WTC11 (cell line): ENCODE measurements around the gene APOL3. TPM values are rescaled to one million over a fixed set of nuclear protein-coding genes. Genes with fewer than 3 reads are reported as not detected.
A peak's percentile ranks its signal among the peaks of the same experiment; 100 is the strongest.

Experiments used
- ATAC-seq: fragments of 200-7000 bp; cut with Tn5 transposase; 2 replicates; pipeline ENCODE4 v1.10.0; 2021; ENCODE audit warnings: mild to moderate bottlenecking, moderate library complexity
- CTCF ChIA-PET: fragments of 300-600 bp; sonication (Branson Sonifier 250); formaldehyde crosslinking; loops from one replicate; lab custom pipeline; 2021; ENCODE audit warnings: antibody characterized with exemption; lab: Charles Lee
- POLR2A ChIA-PET: fragments of 350-600 bp; sonication (Branson Sonifier 250); formaldehyde crosslinking; loops from one replicate; lab custom pipeline; 2021; ENCODE audit warnings: antibody characterized with exemption; lab: Charles Lee
- DNase-seq: peaks from one replicate; pipeline ENCODE4 v3.0.0; 2021; ENCODE audit warnings: low spot score
- H3K27ac Mint-ChIP-seq: 2 replicates; pipeline ENCODE4 v1.8.0; 2021; ENCODE audit warnings: mixed read lengths
- H3K27me3 Mint-ChIP-seq: 2 replicates; pipeline ENCODE4 v1.8.0; 2021; ENCODE audit warnings: low read depth, mild to moderate bottlenecking, moderate library complexity, mixed read lengths
- H3K36me3 Mint-ChIP-seq: 2 replicates; pipeline ENCODE4 v1.8.0; 2021; ENCODE audit warnings: mixed read lengths
- H3K4me1 Mint-ChIP-seq: 2 replicates; pipeline ENCODE4 v1.8.0; 2022; ENCODE audit warnings: mixed read lengths
- H3K4me3 Mint-ChIP-seq: 2 replicates; pipeline ENCODE4 v1.8.0; 2021; ENCODE audit warnings: mild to moderate bottlenecking, moderate library complexity, mixed read lengths
- H3K9me3 Mint-ChIP-seq: 2 replicates; pipeline ENCODE4 v1.8.0; 2021; ENCODE audit warnings: mixed read lengths
- ATF1 ChIP-seq: sonication (generic); formaldehyde crosslinking; IDR thresholded peaks from 2 replicates; pipeline ENCODE4 v1.8.1; 2023; ENCODE audit warnings: mild to moderate bottlenecking, moderate library complexity, missing genetic modification reagents
- CBFB ChIP-seq: sonication (generic); formaldehyde crosslinking; IDR thresholded peaks from 2 replicates; pipeline ENCODE4 v1.8.1; 2022; ENCODE audit warnings: mild to moderate bottlenecking, low read depth, missing genetic modification reagents
- CREB1 ChIP-seq: sonication (generic); formaldehyde crosslinking; IDR thresholded peaks from 2 replicates; pipeline ENCODE4 v1.8.0; 2023; ENCODE audit warnings: mild to moderate bottlenecking, missing genetic modification reagents
- EMX1 ChIP-seq: fragments of 250-450 bp; sonication (Bioruptor Pico); IDR thresholded peaks from 2 replicates; pipeline ENCODE4 v1.8.0; 2021; ENCODE audit warnings: mild to moderate bottlenecking
- FOXK1 ChIP-seq: sonication (generic); formaldehyde crosslinking; IDR thresholded peaks from 2 replicates; pipeline ENCODE4 v1.8.0; 2022; ENCODE audit warnings: mild to moderate bottlenecking, moderate library complexity, missing genetic modification reagents
- GTF2I ChIP-seq: fragments of 250-450 bp; sonication (Bioruptor Pico); conservative IDR thresholded peaks from 2 replicates; pipeline ENCODE4 v1.4.0; 2021; ENCODE audit warnings: mild to moderate bottlenecking
- NFYB ChIP-seq: sonication (generic); formaldehyde crosslinking; conservative IDR thresholded peaks from 2 replicates; pipeline ENCODE4 v1.8.0; 2022; ENCODE audit warnings: low read depth, missing genetic modification reagents
- NR3C1 ChIP-seq: sonication (generic); formaldehyde crosslinking; conservative IDR thresholded peaks from 2 replicates; pipeline ENCODE4 v1.8.1; 2023; ENCODE audit warnings: low read depth, mild to moderate bottlenecking, missing genetic modification reagents
- RORB ChIP-seq: fragments of 250-450 bp; sonication (Bioruptor Pico); IDR thresholded peaks from 2 replicates; pipeline ENCODE4 v1.9.0; 2021; ENCODE audit warnings: mild to moderate bottlenecking
- SMAD3 ChIP-seq: sonication (generic); formaldehyde crosslinking; IDR thresholded peaks from 2 replicates; pipeline ENCODE4 v1.8.0; 2022; ENCODE audit warnings: missing genetic modification reagents, mild to moderate bottlenecking, borderline replicate concordance
- SOX15 ChIP-seq: fragments of 250-450 bp; sonication (Bioruptor Pico); IDR thresholded peaks from 2 replicates; pipeline ENCODE4 v1.9.0; 2021; ENCODE audit warnings: mild to moderate bottlenecking
- ZBTB21 ChIP-seq: sonication (generic); formaldehyde crosslinking; IDR thresholded peaks from 2 replicates; pipeline ENCODE4 v1.8.1; 2023; ENCODE audit warnings: mild to moderate bottlenecking, missing genetic modification reagents, borderline replicate concordance
- ZNF317 ChIP-seq: sonication (generic); formaldehyde crosslinking; IDR thresholded peaks from 2 replicates; pipeline ENCODE4 v1.8.1; 2023; ENCODE audit warnings: low read depth, mild to moderate bottlenecking, moderate library complexity, missing genetic modification reagents, borderline replicate concordance
- ZNF416 ChIP-seq: fragments of 250-450 bp; sonication (Bioruptor Pico); IDR thresholded peaks from 2 replicates; pipeline ENCODE4 v1.9.0; 2021; ENCODE audit warnings: mild to moderate bottlenecking, inconsistent platforms
- total RNA-seq: library from RNA; stranded (reverse); gene quantifications from 3 replicates; pipeline ENCODE4 v1.2.3, GENCODE V29; 2021
- TF ChIP-seq, protein P1 (sequence below): sonication (generic); formaldehyde crosslinking; IDR thresholded peaks from 2 replicates; pipeline ENCODE4 v1.8.1; 2023; ENCODE audit warnings: mild to moderate bottlenecking, missing genetic modification reagents
- TF ChIP-seq, protein P2 (sequence below): sonication (generic); formaldehyde crosslinking; IDR thresholded peaks from 2 replicates; pipeline ENCODE4 v1.8.0; 2022; ENCODE audit warnings: mild to moderate bottlenecking, missing genetic modification reagents
- TF ChIP-seq, protein P3 (sequence below): fragments of 200-600 bp; IDR thresholded peaks from 2 replicates; pipeline ENCODE4 v1.8.0; 2022; ENCODE audit warnings: antibody characterized with exemption
- TF ChIP-seq, protein P4 (sequence below): fragments of 250-450 bp; sonication (Bioruptor Pico); IDR thresholded peaks from 2 replicates; pipeline ENCODE4 v1.9.0; 2021; ENCODE audit warnings: mild to moderate bottlenecking
- TF ChIP-seq, protein P5 (sequence below): sonication (generic); formaldehyde crosslinking; IDR thresholded peaks from 2 replicates; pipeline ENCODE4 v1.8.1; 2023; ENCODE audit warnings: mild to moderate bottlenecking, missing genetic modification reagents, moderate library complexity
- TF ChIP-seq, protein P6 (sequence below): fragments of 250-450 bp; sonication (Bioruptor Pico); IDR thresholded peaks from 2 replicates; pipeline ENCODE4 v1.9.0; 2021; ENCODE audit warnings: moderate library complexity, mild to moderate bottlenecking, inconsistent platforms, borderline replicate concordance
- TF ChIP-seq, protein P7 (sequence below): sonication (generic); formaldehyde crosslinking; IDR thresholded peaks from 2 replicates; pipeline ENCODE4 v1.8.1; 2023; ENCODE audit warnings: mild to moderate bottlenecking, moderate library complexity, missing genetic modification reagents
- TF ChIP-seq, protein P8 (sequence below): sonication (generic); formaldehyde crosslinking; IDR thresholded peaks from 2 replicates; pipeline ENCODE4 v1.8.1; 2022; ENCODE audit warnings: low read depth, mild to moderate bottlenecking, moderate library complexity, missing genetic modification reagents, borderline replicate concordance

APOL3 gene
- total RNA-seq, 1 experiment from 2014 or later: 0.26 TPM

DNA sequence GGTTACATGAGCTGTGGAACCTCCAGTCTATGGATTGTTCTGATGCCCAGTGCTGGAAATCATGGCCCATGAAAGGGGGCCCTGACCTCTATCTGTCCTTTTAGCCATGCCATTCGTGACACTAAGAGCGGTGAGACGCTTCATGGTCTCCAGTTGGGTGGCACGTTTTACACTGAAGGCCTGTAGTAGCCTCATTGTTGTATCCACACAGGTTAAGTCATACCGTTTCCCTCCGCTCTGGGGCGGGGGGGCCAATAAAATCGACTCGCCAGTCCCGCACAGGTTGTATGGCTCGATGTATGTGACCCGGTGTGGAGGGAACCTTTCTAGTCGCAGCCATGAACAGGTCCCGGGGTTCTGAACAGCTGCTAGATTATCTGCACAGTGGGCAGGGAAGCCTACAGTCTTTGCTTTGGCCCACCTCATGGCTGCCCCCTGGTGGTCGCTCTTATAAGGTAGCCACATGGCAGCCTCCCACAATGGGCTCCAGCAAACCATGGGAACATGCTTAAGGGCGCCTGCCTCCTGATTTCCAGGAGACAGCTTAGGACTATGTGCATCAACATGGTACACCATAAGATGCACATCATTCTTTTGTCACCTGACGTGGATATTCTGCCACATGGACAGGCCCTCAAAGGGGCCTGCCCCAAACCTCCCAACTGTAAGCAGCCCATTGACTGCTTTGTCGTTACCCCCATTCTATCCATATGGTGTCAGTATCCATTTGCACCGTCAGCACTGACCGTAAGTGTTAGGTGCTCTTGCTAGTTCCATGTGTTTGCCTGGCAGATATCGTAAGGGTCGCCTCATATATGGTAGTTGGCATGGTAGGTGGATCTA is 19.7 kb upstream of the APOL3 start:
- DNase-seq (peak; percentile 91), ATAC-seq (peak; percentile 96)
- ChIA-PET POLR2A (no interaction called here), CTCF (interaction anchor here (0.5 to 3.6 kb wide), 30 partner anchors 8 to 503 kb away, joined by 3 to 34 read pairs (median 4); partner anchors contain the start of gene APOL1)
- Mint-ChIP-seq H3K9me3 (peaks cover 3% of the 10 kb centered on the region; the same call in 1 of the 2 replicates), H3K36me3 (no peaks in the 10 kb centered on the region), H3K27ac (no peak overlapping the region), H3K4me3 (no peak overlapping the region), H3K27me3 (no peaks in the 10 kb centered on the region), H3K4me1 (peaks cover 13% of the 10 kb centered on the region)
- TF ChIP-seq ZNF416 (no peak), FOXK1 (CRISPR knock-in tag) (no peak), ZBTB21 (0 out of 2 replicates have a peak, but pooled peaks have one; percentile 31)
- TF ChIP-seq, protein P1, sequence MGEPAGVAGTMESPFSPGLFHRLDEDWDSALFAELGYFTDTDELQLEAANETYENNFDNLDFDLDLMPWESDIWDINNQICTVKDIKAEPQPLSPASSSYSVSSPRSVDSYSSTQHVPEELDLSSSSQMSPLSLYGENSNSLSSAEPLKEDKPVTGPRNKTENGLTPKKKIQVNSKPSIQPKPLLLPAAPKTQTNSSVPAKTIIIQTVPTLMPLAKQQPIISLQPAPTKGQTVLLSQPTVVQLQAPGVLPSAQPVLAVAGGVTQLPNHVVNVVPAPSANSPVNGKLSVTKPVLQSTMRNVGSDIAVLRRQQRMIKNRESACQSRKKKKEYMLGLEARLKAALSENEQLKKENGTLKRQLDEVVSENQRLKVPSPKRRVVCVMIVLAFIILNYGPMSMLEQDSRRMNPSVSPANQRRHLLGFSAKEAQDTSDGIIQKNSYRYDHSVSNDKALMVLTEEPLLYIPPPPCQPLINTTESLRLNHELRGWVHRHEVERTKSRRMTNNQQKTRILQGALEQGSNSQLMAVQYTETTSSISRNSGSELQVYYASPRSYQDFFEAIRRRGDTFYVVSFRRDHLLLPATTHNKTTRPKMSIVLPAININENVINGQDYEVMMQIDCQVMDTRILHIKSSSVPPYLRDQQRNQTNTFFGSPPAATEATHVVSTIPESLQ (CRISPR knock-in tag): no peak
- TF ChIP-seq, protein P2, sequence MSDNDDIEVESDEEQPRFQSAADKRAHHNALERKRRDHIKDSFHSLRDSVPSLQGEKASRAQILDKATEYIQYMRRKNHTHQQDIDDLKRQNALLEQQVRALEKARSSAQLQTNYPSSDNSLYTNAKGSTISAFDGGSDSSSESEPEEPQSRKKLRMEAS (CRISPR knock-in tag): peak; percentile 20; the same call in 1 of the 2 replicates
- TF ChIP-seq, protein P3, sequence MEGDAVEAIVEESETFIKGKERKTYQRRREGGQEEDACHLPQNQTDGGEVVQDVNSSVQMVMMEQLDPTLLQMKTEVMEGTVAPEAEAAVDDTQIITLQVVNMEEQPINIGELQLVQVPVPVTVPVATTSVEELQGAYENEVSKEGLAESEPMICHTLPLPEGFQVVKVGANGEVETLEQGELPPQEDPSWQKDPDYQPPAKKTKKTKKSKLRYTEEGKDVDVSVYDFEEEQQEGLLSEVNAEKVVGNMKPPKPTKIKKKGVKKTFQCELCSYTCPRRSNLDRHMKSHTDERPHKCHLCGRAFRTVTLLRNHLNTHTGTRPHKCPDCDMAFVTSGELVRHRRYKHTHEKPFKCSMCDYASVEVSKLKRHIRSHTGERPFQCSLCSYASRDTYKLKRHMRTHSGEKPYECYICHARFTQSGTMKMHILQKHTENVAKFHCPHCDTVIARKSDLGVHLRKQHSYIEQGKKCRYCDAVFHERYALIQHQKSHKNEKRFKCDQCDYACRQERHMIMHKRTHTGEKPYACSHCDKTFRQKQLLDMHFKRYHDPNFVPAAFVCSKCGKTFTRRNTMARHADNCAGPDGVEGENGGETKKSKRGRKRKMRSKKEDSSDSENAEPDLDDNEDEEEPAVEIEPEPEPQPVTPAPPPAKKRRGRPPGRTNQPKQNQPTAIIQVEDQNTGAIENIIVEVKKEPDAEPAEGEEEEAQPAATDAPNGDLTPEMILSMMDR: peak; percentile 94

DNA sequence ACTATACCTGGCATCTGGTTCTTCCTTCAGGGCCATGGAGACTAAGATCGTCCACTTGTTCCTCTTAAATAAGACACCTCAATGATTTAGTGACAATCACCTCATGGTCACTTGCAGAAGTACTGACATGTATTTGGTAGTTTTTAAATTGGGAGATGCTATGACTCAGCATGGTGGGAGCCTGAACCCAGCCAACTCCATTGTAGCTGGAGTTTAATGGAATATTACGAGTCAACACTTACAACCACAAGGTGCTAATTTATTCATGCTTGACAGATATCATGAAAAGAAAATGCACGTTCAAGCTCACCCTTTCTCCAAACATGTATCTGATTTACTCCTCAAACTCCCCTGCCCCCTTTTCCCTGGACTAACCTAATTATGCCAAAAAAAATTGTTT is 16.6 kb upstream of the APOL3 start:
- H3K36me3 Mint-ChIP-seq: no peaks in the 10 kb centered on the region
- POLR2A ChIA-PET: no interaction called here
- H3K9me3 Mint-ChIP-seq: peaks cover 3% of the 10 kb centered on the region; the same call in 1 of the 2 replicates
- TF ChIP-seq CBFB (CRISPR knock-in tag): no peak
- no peak for TF ChIP-seq SMAD3 (CRISPR knock-in tag)
- TF ChIP-seq, protein P4, sequence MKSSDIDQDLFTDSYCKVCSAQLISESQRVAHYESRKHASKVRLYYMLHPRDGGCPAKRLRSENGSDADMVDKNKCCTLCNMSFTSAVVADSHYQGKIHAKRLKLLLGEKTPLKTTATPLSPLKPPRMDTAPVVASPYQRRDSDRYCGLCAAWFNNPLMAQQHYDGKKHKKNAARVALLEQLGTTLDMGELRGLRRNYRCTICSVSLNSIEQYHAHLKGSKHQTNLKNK (CRISPR knock-in tag): no peak
- no peak for TF ChIP-seq ATF1 (CRISPR knock-in tag)
- no peak for TF ChIP-seq SOX15
- TF ChIP-seq, protein P5, sequence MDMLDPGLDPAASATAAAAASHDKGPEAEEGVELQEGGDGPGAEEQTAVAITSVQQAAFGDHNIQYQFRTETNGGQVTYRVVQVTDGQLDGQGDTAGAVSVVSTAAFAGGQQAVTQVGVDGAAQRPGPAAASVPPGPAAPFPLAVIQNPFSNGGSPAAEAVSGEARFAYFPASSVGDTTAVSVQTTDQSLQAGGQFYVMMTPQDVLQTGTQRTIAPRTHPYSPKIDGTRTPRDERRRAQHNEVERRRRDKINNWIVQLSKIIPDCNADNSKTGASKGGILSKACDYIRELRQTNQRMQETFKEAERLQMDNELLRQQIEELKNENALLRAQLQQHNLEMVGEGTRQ (CRISPR knock-in tag): no peak
- TF ChIP-seq ZBTB21: no peak
- CTCF ChIA-PET: interaction anchor here (1.0 to 1.9 kb wide), 5 partner anchors 14 to 101 kb away, joined by 3 to 6 read pairs (median 4); no protein-coding TSS in a partner anchor
- no peak for ATAC-seq
- DNase-seq: no peak
- H3K4me3 Mint-ChIP-seq: no peak overlapping the region
- H3K27ac Mint-ChIP-seq: no peak overlapping the region
- H3K27me3 Mint-ChIP-seq: no peaks in the 10 kb centered on the region
- H3K4me1 Mint-ChIP-seq: no peaks in the 10 kb centered on the region

DNA sequence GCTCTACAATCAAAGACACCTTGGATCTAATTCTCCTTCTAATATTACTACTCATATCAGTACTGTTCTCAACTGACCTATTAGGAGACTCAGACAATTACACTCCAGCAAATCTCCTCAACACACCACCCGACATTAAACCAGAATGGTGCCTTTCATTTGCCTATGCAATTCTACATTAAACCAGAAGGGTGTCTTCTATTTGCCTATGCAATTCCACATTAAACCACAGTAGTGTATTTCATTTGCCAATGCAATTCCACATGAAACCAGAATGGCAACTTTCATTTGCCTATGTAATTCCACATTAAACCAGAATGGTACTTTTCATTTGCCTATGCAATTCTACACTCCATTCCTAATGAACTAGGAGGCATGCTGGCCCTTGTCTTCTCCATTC is 15.3 kb upstream of the APOL3 start:
- CTCF ChIA-PET: no interaction called here
- Mint-ChIP-seq H3K27me3 (no peaks in the 10 kb centered on the region), H3K36me3 (no peaks in the 10 kb centered on the region), H3K4me1 (no peaks in the 10 kb centered on the region), H3K9me3 (peaks cover 3% of the 10 kb centered on the region; the same call in 1 of the 2 replicates), H3K27ac (no peak overlapping the region), H3K4me3 (no peak overlapping the region)
- DNase-seq (no peak), ATAC-seq (no peak)
- POLR2A ChIA-PET: no interaction called here
- TF ChIP-seq, protein P6, sequence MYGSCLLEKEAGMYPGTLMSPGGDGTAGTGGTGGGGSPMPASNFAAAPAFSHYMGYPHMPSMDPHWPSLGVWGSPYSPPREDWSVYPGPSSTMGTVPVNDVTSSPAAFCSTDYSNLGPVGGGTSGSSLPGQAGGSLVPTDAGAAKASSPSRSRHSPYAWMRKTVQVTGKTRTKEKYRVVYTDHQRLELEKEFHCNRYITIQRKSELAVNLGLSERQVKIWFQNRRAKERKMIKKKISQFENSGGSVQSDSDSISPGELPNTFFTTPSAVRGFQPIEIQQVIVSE (CRISPR knock-in tag): no peak
- TF ChIP-seq ZNF317 (CRISPR knock-in tag): no peak
- TF ChIP-seq, protein P7, sequence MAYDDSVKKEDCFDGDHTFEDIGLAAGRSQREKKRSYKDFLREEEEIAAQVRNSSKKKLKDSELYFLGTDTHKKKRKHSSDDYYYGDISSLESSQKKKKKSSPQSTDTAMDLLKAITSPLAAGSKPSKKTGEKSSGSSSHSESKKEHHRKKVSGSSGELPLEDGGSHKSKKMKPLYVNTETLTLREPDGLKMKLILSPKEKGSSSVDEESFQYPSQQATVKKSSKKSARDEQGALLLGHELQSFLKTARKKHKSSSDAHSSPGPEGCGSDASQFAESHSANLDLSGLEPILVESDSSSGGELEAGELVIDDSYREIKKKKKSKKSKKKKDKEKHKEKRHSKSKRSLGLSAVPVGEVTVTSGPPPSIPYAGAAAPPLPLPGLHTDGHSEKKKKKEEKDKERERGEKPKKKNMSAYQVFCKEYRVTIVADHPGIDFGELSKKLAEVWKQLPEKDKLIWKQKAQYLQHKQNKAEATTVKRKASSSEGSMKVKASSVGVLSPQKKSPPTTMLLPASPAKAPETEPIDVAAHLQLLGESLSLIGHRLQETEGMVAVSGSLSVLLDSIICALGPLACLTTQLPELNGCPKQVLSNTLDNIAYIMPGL: no peak
- no peak for TF ChIP-seq NFYB (CRISPR knock-in tag)
- no peak for TF ChIP-seq CREB1 (CRISPR knock-in tag)
- TF ChIP-seq GTF2I (CRISPR knock-in tag): no peak
- no peak for TF ChIP-seq NR3C1
- TF ChIP-seq RORB: no peak
- TF ChIP-seq EMX1 (CRISPR knock-in tag): no peak
- no peak for TF ChIP-seq SMAD3 (CRISPR knock-in tag)
- TF ChIP-seq, protein P8, sequence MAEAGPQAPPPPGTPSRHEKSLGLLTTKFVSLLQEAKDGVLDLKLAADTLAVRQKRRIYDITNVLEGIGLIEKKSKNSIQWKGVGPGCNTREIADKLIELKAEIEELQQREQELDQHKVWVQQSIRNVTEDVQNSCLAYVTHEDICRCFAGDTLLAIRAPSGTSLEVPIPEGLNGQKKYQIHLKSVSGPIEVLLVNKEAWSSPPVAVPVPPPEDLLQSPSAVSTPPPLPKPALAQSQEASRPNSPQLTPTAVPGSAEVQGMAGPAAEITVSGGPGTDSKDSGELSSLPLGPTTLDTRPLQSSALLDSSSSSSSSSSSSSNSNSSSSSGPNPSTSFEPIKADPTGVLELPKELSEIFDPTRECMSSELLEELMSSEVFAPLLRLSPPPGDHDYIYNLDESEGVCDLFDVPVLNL: no peak
